Neural progenitor cell (in vitro differentiated cells): Measurements from ENCODE around the gene HDAC11.

ENCODE experiments used
- CTCF ChIP-seq: fragments of 200-600 bp; sonication (generic); IDR thresholded peaks from 2 replicates; pipeline ENCODE4 v1.5.1; 2017; ENCODE audit warnings: antibody characterized with exemption, mild to moderate bottlenecking
- EZH2 ChIP-seq: fragments of 200-600 bp; sonication (generic); IDR thresholded peaks from 2 replicates; pipeline ENCODE4 v1.6.1; 2017; ENCODE audit warnings: antibody characterized with exemption, mild to moderate bottlenecking, moderate library complexity
- EZH2phosphoT487 ChIP-seq: fragments of 200-600 bp; sonication (generic); IDR thresholded peaks from 2 replicates; pipeline ENCODE4 v1.6.1; 2017; ENCODE audit warnings: antibody characterized with exemption

DNA sequence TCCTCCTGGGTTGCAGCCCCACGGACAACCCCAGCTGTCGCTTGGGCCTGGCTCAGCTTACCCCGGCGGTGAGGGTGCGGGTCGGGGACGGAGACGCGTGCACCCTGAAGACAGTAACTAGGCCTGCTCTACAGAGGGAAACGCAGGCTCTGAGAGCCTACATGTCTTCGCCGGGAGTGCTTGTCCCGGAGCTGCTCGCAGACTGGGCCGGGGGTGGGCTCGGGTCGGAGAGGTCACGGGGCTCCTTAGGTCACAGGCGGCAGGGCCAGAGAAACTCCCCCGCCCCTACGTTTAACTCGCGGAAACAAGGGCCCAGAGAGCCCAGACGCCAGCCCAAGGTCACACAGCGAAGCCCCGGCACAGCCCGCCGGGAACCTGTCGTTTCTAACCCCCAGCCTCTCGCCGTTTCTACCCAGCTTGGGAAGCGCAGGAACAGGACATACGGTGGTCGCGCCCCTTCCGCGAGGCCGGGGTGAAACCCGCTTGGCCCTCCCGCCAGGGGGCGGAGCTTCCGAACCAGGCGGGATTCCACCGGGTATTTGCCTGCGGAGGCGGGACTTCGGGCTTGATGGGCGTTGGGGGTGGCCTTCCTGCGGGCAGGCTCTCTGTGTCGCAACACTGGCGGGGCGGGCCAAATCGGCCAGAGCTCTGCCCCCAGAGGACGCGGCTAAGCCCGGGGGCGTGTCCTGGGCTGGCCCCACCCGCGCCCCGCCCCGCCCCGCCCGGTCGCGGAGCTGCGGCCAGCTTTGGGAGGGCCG is at the start of gene HDAC11:
- TF ChIP-seq CTCF (peak; percentile 22), EZH2phosphoT487 (peak; percentile 9), EZH2 (no peak)
